ENCODE results near the gene GCK.

GCK gene

DNA sequence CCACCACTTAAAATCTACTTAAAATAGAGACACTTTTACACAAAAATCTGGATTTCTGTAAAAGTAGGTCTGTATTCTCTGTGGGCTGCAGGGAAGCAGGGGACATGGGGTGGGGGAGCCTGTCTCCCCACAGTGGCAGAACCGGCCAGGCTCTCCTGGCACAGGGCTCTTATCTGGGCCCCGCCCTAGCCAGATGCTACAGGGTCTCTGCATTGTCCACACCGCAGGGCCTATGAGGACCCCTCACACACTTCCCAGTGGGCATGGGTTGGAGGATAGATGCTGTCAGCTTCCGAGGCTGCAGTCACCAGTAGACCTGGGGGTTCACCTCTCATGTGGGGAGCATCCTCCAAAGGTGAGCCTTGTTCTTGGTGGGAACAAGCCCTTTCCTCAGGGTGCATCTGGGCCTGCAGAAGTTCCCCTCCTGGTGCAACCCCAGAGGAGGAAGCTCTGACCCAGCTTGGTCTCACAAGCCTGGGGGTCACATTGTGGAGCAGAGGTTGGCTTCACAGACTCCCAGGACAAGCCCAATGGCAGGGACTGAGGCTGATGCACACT, 32.7 kb downstream of the GCK start:
- Histone ChIP-seq H3K79me2 (ENCODE audit: insufficient read depth, low read depth) (no peaks in the 10 kb centered on the region), H3K4me3 (IDR thresholded peaks at IDR 0.05; ENCODE audit: insufficient read depth, low read depth, low read length) (no peak overlapping the region), H2AFZ (ENCODE audit: low read depth) (no peak overlapping the region), H3K4me1 (ENCODE audit: low read depth, poor library complexity, severe bottlenecking) (no peaks in the 10 kb centered on the region), H3K4me2 (no peak overlapping the region), H3K9ac (no peak overlapping the region), H3K36me3 (ENCODE audit: insufficient read depth) (no peaks in the 10 kb centered on the region), H4K20me1 (ENCODE audit: insufficient read depth) (no peaks in the 10 kb centered on the region), H3K27me3 (ENCODE audit: insufficient read depth, low read depth) (no peaks in the 10 kb centered on the region), H3K27ac (no peak overlapping the region)
- TF ChIP-seq, protein P1, sequence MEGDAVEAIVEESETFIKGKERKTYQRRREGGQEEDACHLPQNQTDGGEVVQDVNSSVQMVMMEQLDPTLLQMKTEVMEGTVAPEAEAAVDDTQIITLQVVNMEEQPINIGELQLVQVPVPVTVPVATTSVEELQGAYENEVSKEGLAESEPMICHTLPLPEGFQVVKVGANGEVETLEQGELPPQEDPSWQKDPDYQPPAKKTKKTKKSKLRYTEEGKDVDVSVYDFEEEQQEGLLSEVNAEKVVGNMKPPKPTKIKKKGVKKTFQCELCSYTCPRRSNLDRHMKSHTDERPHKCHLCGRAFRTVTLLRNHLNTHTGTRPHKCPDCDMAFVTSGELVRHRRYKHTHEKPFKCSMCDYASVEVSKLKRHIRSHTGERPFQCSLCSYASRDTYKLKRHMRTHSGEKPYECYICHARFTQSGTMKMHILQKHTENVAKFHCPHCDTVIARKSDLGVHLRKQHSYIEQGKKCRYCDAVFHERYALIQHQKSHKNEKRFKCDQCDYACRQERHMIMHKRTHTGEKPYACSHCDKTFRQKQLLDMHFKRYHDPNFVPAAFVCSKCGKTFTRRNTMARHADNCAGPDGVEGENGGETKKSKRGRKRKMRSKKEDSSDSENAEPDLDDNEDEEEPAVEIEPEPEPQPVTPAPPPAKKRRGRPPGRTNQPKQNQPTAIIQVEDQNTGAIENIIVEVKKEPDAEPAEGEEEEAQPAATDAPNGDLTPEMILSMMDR (conservative IDR thresholded peaks at IDR 0.05; ENCODE audit: low read depth, low read length): no peak

DNA sequence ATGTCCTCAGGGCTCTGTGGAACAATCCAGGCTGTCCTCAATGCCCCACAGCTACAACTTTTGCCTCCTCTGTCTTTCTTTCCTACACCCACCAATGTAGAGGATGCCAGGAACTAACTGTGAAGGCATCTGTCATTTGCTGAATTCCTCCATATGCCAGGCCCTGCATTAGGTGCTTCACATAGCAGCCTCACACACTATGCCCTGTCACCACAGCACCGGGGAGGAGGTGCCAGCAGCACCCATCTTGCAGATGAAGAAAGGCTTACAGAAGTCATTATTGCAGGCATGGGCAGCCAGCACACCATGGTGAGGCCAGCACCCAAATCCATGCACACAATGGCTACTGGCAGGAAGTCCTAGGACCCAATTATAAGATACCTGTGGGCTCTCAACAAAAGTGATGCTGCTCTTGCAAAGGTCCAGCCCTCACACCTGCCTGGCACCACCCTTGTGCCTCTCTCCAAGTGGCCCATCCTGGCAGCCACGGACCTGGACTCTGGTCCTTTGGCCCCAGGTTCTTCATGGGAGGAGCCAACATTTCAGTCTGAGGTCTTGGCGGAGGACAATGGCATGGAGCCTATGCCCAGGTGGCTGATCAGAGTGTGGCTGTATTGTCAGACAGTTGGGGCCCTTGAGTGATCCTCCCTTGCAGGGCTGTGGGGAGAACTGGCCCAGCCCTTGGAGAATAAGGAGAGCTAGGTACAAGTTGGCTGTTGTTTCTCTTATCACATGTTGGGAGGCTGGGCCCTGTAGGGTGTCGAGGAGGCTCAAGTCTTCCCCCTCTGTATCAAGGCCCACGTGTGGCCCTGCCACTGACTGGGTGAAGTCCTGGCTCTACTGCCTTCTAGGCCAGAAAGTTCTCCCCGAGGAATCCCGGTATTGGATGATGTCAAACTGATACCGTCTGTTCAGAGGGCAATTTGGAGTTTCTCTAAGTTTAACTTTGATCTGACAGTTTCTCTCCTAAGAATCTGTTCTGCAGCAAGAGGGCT, 33.8 kb downstream of the GCK start:
- Histone ChIP-seq H3K27ac (no peak overlapping the region), H3K4me1 (ENCODE audit: low read depth, poor library complexity, severe bottlenecking) (no peaks in the 10 kb centered on the region), H3K27me3 (ENCODE audit: insufficient read depth, low read depth) (no peaks in the 10 kb centered on the region), H3K4me3 (IDR thresholded peaks at IDR 0.05; ENCODE audit: insufficient read depth, low read depth, low read length) (no peak overlapping the region), H3K4me2 (no peak overlapping the region), H3K79me2 (ENCODE audit: insufficient read depth, low read depth) (no peaks in the 10 kb centered on the region), H3K36me3 (ENCODE audit: insufficient read depth) (no peaks in the 10 kb centered on the region), H2AFZ (ENCODE audit: low read depth) (no peak overlapping the region), H3K9ac (no peak overlapping the region), H4K20me1 (ENCODE audit: insufficient read depth) (no peaks in the 10 kb centered on the region)
- TF ChIP-seq, protein P1 (conservative IDR thresholded peaks at IDR 0.05; ENCODE audit: low read depth, low read length): no peak

DNA sequence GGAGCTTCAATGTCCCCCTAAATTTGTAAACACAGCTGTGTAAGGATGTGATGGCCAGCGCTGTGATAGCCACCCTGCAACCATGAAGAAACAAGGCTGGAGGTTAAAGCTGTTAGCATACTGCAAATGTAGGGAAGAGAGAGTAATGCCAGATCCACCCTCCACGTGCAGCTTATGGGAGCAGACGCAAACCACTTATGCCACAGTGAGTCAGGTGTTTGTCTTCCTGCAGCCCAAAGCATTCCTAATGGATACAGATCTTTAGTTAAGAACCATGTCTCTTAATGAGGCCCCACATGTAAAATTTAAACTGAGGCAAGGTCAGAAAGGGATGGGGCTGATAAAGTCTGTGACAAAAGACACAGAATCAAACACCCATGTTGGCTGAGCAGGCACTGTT, 34.5 kb downstream of the GCK start:
- Histone ChIP-seq H3K4me2 (no peak overlapping the region), H3K36me3 (ENCODE audit: insufficient read depth) (no peaks in the 10 kb centered on the region), H3K79me2 (ENCODE audit: insufficient read depth, low read depth) (no peaks in the 10 kb centered on the region), H3K9ac (no peak overlapping the region), H4K20me1 (ENCODE audit: insufficient read depth) (no peaks in the 10 kb centered on the region), H3K4me3 (IDR thresholded peaks at IDR 0.05; ENCODE audit: insufficient read depth, low read depth, low read length) (no peak overlapping the region), H3K27me3 (ENCODE audit: insufficient read depth, low read depth) (no peaks in the 10 kb centered on the region), H2AFZ (ENCODE audit: low read depth) (no peak overlapping the region), H3K27ac (no peak overlapping the region), H3K4me1 (ENCODE audit: low read depth, poor library complexity, severe bottlenecking) (no peaks in the 10 kb centered on the region)
- TF ChIP-seq, protein P1 (conservative IDR thresholded peaks at IDR 0.05; ENCODE audit: low read depth, low read length): no peak

DNA sequence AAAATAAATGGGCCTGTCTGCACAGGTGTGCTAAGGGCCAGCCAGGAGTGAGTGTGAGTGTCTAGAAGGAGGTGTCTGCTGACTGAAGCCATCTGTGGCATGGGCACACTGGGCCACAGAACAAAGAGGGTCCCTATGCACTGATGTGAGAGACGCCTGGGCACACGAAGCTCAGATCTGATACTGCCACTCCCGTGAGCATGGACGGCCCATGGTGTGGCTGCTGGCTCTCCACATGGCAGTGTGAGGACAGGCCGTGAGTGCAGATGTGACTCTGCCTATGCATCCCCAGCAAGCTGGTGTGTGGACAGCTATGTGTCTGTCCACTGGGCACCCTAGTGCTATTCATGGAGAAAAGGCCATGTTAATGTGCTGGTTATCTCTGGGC, 35.3 kb downstream of the GCK start:
- Histone ChIP-seq H3K79me2 (ENCODE audit: insufficient read depth, low read depth) (no peaks in the 10 kb centered on the region), H3K9ac (no peak overlapping the region), H3K4me3 (IDR thresholded peaks at IDR 0.05; ENCODE audit: insufficient read depth, low read depth, low read length) (no peak overlapping the region), H2AFZ (ENCODE audit: low read depth) (no peak overlapping the region), H3K27ac (no peak overlapping the region), H3K36me3 (ENCODE audit: insufficient read depth) (no peaks in the 10 kb centered on the region), H3K4me2 (no peak overlapping the region), H4K20me1 (ENCODE audit: insufficient read depth) (no peaks in the 10 kb centered on the region), H3K27me3 (ENCODE audit: insufficient read depth, low read depth) (no peaks in the 10 kb centered on the region), H3K4me1 (ENCODE audit: low read depth, poor library complexity, severe bottlenecking) (no peaks in the 10 kb centered on the region)
- TF ChIP-seq, protein P1 (conservative IDR thresholded peaks at IDR 0.05; ENCODE audit: low read depth, low read length): no peak

Measured in KMS-11 (cell line).